ENCODE measurements around the gene GATA3.

GATA3 gene

DNA sequence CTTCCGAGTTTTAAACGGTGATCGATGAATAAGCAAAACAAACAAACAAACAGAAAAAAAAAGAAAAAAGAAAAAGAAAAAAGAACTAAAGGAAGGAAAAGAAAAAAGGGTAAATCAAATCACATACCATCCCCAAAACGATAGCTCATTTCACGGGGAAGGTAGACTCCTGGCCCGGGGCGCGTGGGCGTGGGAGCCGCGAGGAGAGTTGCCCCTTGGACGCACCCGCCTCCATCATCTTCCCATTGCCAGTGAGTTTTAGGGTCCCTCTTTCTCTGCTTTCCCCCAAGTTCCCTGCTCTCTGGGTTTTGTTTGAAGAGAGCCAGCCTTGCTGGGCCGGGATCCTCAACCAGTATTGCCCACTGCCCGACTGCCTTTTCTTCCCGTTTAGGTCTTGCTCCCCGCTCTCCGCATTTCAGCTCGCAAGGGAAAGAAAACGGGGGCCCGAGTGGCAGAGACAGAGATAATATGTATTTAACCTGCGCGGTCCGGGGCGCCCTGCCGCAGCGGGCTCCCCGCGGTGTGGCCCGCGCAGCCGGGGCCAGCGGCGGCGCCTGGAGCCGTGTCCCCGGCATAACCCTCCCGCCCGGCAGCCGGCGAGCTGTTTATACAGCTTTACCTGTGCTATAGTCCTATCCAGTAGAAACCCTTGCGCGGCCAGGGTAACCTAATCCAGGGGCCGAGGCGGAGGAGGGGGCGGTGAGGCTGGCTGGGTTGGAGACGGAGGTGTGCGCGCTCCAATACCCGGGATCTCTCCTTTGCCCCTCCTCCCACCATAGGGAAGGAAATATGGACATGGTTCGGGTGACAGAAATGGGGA is 5.2 kb upstream of the GATA3 start:
- Histone ChIP-seq H3K27ac (peak overlapping the region in 18 of 21 experiments; percentile 51 to 96 (median 72)), H3K4me3 (peak overlapping the region; percentile 36 to 60 (median 42))

DNA sequence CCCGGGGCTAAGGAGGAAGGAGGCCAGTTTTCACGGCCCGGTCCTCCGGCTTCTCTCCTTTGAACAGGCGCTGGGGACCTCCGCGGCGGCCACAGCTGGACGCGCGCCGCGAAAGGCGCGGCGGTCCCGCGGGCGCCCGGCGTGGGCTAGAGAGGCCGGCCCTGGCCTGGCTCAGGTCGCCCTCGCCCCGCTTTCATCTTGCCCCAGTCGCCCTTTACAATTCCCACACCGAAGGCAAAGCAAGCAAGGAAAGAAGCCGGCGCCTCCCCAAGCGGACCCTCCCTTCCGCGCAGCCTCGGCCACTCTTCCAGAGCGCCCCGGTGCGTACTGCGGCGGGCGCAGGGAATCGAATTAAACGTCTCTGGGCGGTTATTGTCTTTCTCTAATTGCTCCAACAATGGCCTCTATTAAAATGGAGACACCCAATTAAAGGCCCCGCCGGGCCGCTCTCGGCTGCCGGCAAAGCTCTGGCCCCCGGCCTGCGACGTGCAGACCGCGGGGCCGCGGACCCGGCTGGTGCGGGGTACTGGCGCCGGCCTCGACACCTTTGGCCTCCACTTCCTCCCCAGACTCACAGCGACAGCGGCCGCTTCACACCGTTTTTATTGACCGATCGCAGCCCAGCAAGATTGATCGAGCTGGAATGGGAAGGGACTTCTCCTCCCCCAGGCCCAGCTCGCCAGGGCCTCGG is 4.5 kb upstream of the GATA3 start:
- H3K27ac ChIP-seq, result peak overlapping the region in 19 of 21 experiments; percentile 12 to 96 (median 70)
- H3K4me3 ChIP-seq, result peak overlapping the region; percentile 36 to 60 (median 42)

DNA sequence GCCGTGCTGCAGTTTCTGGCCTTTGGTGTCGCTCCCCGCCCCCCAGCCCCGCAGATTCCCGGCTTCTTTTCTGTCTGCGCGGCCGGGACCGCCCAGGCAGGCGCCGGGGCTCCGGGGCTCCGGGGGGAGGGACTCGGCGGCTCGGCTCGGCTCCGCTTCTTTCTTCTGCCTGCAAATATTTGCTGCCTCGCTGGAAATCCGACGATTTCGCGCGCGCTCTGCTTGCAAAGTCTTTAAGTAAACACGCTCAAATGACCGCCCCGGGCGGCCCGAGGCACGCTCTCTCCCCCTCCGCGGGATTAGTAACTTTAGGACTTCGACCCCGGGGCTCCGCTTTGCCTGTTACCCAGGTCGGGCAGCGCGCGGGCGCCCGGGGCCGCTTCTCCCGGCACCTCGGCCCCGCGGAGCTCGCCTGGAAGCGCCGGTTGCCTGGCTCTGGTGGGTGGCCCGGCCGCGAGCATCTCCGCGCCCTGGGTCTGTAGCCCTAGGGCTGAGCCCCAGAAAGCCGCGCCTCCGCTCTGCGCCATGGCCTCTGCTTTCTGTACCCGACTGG is 3.9 kb upstream of the GATA3 start:
- peak overlapping the region in 19 of 21 experiments; percentile 12 to 96 (median 70) for H3K27ac ChIP-seq
- peak overlapping the region; percentile 36 to 60 (median 42) for H3K4me3 ChIP-seq

DNA sequence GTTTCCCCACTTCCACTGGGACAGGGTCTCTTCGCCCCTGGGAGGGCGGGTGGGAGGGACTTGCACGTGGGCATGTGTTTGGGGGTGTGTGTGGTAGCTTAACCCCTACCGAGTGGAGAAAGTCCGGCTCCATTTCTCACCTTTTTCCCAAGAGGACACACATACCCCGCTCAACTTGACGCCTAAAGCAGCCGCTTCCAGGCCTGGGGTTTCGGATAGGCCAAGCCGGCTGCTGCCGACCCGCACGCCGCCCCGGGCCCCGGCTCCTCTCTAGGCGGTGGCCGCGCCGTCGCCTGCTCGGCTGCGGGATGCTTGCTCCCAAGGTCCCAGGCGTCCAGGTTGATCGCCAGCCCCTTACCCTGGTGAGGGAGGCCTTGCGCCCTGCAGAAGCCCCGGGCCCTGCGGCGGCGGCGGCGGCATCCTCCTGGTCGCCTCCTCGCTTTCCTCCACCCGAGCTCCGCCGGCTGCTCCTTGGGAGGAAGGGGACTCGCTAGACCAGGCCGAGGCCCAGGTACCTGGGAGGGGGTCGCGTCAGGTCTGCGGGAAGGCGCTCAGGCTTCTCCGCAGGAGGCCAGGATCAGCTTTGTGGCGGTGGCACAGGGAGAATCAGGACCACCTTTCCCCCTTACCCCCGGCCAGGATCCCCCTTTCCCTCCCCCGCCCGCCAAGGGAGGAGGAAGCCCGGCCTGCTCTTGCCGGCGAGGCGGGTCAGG is 3.2 kb upstream of the GATA3 start:
- Histone ChIP-seq H3K27ac (peak overlapping the region in 18 of 21 experiments; percentile 0 to 96 (median 70)), H3K4me3 (peak overlapping the region; percentile 36 to 60 (median 42))

DNA sequence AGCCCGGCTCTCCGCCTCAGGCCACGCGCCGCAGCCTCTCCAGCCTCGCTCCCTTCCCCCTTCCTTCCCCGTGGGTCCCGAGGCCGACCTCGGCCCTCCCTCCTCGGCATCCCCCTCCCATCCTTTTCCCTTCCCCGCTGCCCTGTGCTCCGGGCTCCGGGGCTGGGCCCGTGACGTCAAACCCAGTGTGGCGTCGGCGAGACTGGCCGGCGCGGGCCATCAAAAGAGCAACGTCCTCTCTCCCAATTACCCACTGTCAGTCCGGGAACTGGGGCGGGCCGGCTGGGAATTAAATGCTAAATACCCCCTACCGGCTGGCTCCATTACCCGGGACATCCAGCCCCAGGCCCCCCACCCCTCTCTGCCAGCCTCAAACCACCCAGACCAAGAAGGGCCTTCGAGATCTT is 2.6 kb upstream of the GATA3 start:
- Histone ChIP-seq H3K27ac (peak overlapping the region in 14 of 21 experiments; percentile 37 to 96 (median 75)), H3K4me3 (peak overlapping the region in 6 of 7 experiments; percentile 17 to 60 (median 42))

DNA sequence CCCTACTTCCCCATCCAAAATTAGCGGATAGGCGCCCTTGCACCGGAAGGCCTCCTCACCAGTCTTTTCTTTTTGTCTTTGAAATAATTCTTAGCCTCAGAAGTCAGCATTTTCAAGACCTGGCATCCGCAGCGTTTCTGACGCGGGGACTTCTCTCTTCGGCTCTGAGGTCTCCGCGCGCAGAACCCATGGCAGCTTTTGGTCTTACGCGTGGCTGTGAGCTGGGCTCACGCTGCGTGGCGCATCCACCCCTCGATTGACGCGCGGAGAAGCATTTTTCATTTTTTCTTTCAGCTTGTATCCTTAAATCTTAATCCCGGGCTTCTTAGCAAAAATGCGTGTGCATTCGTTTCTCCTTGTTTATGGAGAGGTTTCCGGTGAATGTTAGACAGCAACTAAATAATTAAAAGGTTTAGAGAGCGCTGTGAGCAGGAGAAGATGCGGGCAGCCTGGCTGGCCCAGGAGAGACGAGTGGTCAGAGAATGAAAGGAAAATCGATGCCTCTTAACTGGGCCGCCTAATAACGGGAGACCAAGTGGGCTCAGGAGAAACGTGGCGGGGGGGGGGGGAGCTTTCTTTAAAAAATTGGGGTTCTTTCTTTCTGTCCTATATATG is 2.0 kb upstream of the GATA3 start:
- Histone ChIP-seq H3K4me3 (peak overlapping the region in 3 of 7 experiments; percentile 44 to 60 (median 60)), H3K27ac (peak overlapping the region in 9 of 21 experiments; percentile 66 to 96 (median 86))

DNA sequence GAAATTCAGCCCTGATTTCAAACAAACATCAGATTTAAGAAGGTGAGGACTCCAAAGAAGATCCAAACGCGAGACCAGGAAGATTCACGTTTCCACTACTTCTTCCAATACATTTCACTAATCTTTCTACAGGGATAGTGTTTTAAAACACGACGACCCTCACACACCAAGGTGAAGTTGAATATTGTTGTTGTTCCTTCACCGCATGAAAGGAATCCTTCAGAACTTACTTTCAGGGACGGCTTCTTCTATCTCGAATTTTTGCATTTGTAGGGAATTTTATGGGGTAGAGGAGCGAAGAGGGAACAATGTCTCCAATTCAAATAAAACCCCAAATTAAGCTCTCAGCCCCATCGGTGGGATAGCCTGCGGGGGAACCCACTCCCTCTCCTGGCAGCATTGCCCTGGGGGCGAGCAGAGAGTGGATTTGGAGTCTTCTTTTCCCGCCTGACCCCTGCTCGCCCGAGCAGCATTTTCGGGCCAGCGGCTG is 1.5 kb upstream of the GATA3 start:
- Histone ChIP-seq H3K27ac (peak overlapping the region in 7 of 21 experiments; percentile 50 to 96 (median 93)), H3K4me3 (peak overlapping the region in 6 of 7 experiments; percentile 43 to 69 (median 60))

DNA sequence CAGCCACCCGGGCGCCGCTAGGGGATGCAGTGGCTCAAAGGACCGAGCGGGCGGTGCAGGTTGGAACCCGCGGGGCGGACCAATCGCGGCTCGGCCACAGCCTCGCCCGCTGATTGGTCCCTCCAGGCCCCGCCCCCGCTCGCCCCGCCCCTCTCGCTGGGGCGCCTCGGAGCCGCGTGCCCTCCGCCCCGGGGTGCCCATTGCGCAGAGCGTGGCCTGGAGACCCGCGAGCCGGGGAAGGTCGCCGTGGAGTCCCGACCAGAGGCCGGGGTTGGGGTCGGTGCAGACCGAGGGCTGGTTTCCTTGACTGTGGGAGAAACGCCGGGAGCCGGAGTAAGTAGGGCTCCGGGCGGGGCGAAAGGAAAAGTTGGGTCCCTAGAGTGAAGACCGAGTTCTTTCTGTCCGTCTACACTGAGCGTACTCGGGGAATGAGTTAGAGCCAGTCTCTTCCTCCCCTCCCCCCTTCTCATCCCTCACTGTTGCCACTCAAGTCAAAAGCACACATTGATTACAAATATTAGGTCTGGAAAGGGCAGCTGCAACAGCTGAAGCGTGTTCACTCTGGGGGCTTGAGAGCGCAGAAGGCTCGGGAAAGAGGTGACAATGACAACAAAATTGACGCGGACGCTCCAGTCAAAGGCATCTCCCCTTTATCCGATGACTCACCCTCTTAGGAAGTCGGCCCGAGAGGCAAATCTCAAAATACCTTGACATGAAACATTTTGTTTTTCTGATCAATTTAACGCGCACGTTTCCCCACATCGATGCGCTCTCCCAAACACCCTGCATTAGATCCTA is 843 bp upstream of the GATA3 start:
- peak overlapping the region in 20 of 21 experiments; percentile 50 to 96 (median 89) for H3K27ac ChIP-seq
- peak overlapping the region; percentile 43 to 69 (median 60) for H3K4me3 ChIP-seq

DNA sequence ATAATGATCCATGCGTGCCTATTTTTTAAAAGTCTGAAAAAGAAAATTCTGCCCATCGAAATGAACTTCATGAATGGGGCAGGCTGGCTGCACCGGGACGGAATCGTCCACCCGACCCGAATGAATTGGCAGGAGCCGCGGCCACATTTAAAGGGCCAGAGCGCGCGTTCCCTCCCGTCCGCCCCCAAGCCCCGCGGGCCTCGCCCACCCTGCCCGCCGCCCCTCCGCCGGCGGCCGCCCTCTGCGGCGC is 319 bp upstream of the GATA3 start:
- peak overlapping the region in 20 of 21 experiments; percentile 63 to 96 (median 89) for H3K27ac ChIP-seq
- H3K4me3 ChIP-seq, result peak overlapping the region; percentile 43 to 69 (median 60)

DNA sequence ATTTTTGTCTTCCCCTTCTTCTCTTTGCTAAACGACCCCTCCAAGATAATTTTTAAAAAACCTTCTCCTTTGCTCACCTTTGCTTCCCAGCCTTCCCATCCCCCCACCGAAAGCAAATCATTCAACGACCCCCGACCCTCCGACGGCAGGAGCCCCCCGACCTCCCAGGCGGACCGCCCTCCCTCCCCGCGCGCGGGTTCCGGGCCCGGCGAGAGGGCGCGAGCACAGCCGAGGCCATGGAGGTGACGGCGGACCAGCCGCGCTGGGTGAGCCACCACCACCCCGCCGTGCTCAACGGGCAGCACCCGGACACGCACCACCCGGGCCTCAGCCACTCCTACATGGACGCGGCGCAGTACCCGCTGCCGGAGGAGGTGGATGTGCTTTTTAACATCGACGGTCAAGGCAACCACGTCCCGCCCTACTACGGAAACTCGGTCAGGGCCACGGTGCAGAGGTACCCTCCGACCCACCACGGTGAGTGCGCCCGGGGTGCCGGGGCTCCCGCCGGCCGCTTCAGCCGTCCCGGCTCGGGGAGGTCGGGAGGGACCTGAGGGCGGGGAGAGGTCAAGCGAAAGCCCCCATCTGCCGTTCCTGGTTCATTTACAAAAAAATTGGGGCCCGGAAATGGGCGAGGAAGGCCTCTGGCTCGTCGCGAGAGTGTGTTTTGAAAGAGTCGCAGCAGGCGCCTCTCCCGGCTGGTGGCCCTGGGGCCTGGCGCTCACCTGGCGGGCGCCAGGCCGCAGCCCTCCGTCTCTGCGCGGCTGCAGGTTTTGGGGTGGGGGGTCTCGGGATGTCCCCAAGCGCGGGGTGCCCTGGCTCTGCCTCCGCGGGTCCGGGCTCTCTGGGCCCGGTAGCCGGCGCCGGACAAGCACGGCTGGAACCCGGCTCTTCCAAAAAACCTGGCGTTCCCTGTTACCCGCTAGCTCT is 1.2 kb downstream of the GATA3 start:
- Histone ChIP-seq H3K4me3 (peak overlapping the region; percentile 43 to 69 (median 60)), H3K27ac (peak overlapping the region; percentile 63 to 96 (median 89))

DNA sequence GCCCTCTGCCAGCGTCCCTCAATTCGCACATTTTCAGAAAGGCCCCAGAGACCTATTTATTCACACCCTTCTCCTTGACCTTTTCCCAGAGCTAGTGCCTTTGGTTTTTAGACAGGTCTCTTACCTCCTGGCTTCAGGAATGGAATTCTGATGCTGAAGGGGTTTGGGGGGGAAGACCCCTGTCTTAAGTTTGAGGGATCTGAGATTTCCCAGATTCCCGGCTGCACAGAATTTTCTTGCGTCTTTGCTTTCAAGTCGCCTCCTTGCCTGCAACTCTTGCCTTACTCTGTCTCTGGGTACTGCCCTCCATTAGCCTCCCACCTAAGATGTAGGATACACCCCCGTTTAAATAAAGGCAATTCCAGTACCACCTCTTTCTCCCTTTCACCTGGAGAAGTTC is 1.9 kb downstream of the GATA3 start:
- peak overlapping the region; percentile 63 to 96 (median 89) for H3K27ac ChIP-seq
- H3K4me3 ChIP-seq, result peak overlapping the region; percentile 43 to 69 (median 60)

DNA sequence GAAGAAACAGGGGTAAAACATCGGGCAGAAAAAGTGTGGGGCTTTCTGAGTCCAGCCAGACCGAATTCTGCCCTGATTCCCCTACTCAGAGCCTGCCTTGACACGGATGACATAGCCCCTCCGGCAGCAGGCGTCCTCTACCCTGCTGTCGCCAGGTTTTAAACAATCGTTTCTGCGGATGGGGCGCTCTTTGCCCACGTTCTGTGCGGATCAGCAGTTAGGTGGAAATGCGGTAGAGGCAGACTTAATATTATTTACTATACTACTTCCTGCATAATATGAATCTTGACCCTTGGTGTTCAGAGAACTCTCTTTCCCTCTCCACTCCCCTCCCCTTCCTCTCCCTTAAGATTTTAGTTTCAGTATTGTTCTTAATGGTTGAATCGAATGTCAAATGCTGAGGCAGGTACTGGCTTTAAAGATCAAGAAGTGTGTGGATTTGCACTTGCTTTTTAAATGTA is 2.4 kb downstream of the GATA3 start:
- Histone ChIP-seq H3K4me3 (peak overlapping the region; percentile 43 to 69 (median 60)), H3K27ac (peak overlapping the region in 20 of 21 experiments; percentile 63 to 96 (median 90))

DNA sequence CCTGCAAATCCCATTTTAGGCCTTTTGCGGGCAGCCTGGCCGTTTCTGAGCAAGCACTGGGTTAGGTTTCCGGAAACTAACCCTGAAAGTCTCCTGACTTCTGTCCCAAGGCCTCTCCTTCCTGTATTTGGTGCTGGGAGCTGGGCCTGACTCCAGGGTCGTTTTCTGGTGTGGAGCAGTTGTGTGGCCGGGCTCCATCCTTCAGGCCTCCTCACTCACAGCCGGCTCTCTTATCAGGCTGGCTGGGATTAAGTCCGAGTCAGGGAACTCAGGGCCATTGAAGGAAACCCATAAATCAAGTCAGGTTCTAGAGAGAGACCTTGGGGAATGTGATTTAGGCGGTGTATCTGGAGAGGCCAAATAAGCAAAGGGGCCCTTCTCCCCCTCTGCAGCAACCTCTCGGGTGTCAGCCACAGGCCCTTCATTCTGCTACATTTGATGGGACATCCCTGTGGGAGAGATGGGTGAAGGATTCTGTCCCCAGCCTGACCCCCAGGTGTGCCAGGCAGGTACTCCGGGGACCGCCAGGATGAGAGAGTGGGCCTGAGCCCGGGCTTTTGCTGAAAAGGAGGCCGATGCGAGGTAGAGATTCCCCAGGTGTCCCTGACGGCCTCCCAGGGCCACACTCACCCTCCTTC is 3.3 kb downstream of the GATA3 start:
- peak overlapping the region in 20 of 21 experiments; percentile 25 to 96 (median 90) for H3K27ac ChIP-seq
- peak overlapping the region; percentile 43 to 69 (median 60) for H3K4me3 ChIP-seq

DNA sequence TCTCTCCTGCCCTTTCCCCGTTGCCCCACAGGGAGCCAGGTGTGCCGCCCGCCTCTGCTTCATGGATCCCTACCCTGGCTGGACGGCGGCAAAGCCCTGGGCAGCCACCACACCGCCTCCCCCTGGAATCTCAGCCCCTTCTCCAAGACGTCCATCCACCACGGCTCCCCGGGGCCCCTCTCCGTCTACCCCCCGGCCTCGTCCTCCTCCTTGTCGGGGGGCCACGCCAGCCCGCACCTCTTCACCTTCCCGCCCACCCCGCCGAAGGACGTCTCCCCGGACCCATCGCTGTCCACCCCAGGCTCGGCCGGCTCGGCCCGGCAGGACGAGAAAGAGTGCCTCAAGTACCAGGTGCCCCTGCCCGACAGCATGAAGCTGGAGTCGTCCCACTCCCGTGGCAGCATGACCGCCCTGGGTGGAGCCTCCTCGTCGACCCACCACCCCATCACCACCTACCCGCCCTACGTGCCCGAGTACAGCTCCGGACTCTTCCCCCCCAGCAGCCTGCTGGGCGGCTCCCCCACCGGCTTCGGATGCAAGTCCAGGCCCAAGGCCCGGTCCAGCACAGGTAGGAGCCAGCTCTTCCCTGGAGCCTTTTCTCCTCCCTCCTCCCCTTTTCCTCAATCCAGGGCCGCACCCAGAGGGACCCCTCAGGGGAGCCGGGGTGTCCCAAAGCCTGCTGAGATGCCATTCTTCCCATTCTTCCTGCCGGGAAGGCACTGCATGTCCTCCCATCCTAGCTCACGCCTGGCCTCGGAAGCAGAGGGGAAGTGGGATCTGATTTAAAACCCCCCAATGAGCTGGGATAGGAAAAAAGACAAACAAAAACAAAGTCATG is 4.0 kb downstream of the GATA3 start:
- peak overlapping the region in 20 of 21 experiments; percentile 19 to 96 (median 90) for H3K27ac ChIP-seq
- peak overlapping the region; percentile 6 to 69 (median 59) for H3K4me3 ChIP-seq

DNA sequence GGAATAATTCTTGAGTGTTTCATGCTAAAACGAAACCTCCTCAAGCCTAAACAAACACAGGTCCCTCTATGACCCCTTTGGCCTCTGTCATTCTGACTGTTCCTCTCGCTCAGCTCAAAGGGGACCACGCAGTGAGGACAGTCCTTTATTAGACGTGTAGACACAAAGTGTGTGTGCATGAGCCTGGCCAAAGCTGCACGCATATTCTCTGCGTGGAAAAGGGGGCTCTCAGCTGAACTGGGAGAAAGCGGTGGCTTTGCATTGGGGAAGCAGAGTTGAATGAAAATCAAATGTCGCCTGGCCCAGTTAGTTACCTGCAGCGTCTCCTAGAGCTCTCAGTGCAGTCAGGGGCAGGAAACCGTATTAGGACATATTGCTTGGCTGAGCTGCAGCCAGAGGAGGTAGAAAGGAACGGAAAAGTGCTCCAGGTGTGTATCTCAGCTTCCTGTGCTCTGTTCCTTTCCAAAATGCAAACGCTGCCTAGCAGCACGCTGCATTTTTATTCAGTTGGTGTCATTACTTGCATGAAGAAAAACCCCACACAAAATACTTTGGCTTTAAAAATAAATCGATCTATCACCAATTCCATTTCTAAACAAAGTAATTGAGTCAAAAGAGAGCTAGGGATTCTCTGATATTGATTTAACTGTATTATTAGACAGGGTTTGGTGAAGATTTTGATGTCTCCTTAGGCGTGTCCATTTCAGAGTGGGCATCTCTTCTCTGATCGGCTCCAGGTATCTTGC is 4.9 kb downstream of the GATA3 start:
- Histone ChIP-seq H3K27ac (peak overlapping the region in 20 of 21 experiments; percentile 3 to 96 (median 90)), H3K4me3 (peak overlapping the region; percentile 4 to 60 (median 54))

Data from skin epidermis (tissue), 12 donors.